K562 (cell line): ENCODE data around the gene FASN. TPM values are rescaled to one million over a fixed set of nuclear protein-coding genes. Genes with fewer than 3 reads are reported as not detected.
A peak's percentile ranks its signal among the peaks of the same experiment; 100 is the strongest.

Experiments
- CBFA2T3 ChIP-seq: fragments of 450-650 bp; IDR thresholded peaks from 2 replicates; pipeline ENCODE4 v1.6.1; 2017
- E2F3 ChIP-seq: fragments of 250-450 bp; sonication (Bioruptor Pico); IDR thresholded peaks from 2 replicates; pipeline ENCODE4 v1.4.0; 2020; ENCODE audit warnings: mild to moderate bottlenecking
- EP400 ChIP-seq: fragments of 450-650 bp; IDR thresholded peaks from 2 replicates; pipeline ENCODE4 v1.6.1; 2017; ENCODE audit warnings: antibody characterized with exemption, mild to moderate bottlenecking, moderate library complexity
- ESRRA ChIP-seq: fragments of 450-650 bp; IDR thresholded peaks from 2 replicates; pipeline ENCODE4 v1.6.1; 2014; ENCODE audit warnings: low read depth, mild to moderate bottlenecking, moderate library complexity, borderline replicate concordance
- ETS1 ChIP-seq: conservative IDR thresholded peaks from 2 replicates; pipeline ENCODE4 v1.6.1; 2011; ENCODE audit warnings: low read depth, mild to moderate bottlenecking, low read length; ENCODE audit not compliant: control insufficient read depth
- NFYB ChIP-seq: IDR thresholded peaks from 2 replicates; pipeline ENCODE4 v1.6.1; 2011; ENCODE audit warnings: mild to moderate bottlenecking, moderate library complexity; ENCODE audit not compliant: insufficient read length; ENCODE audit errors: extremely low read depth
- NRF1 ChIP-seq, 2 experiments: fragments of 450-650 bp; IDR thresholded peaks in 1 of 2; conservative IDR thresholded peaks in 1 of 2; 2 replicates each; pipeline ENCODE4 v1.6.1; 2014; ENCODE audit warnings: mild to moderate bottlenecking in 2 of 2
- PKNOX1 ChIP-seq: fragments of 450-650 bp; IDR thresholded peaks from 2 replicates; pipeline ENCODE4 v1.6.1; 2016
- POLR2AphosphoS5 ChIP-seq: IDR thresholded peaks from 2 replicates; pipeline ENCODE4 v1.6.1; 2011; ENCODE audit warnings: mild to moderate bottlenecking, low read depth, low read length, moderate library complexity; ENCODE audit not compliant: control insufficient read depth, insufficient read depth
- SMAD1 ChIP-seq: fragments of 150-350 bp; IDR thresholded peaks from 2 replicates; pipeline ENCODE4 v1.6.1; 2014; ENCODE audit warnings: low read length, low read depth; ENCODE audit not compliant: partially characterized antibody
- TAF9B ChIP-seq: fragments of 450-650 bp; IDR thresholded peaks from 2 replicates; pipeline ENCODE4 v1.6.1; 2018; ENCODE audit warnings: mild to moderate bottlenecking; ENCODE audit not compliant: partially characterized antibody
- TEAD1 ChIP-seq, 2 experiments: fragments of 450-650 bp in 1 of 2; sonication (generic) in 1 of 2; formaldehyde crosslinking; IDR thresholded peaks; 2 replicates each; pipeline versions ENCODE4 v1.4.0 to v1.8.0; 2020 to 2022; ENCODE audit warnings: mild to moderate bottlenecking in 2 of 2, missing genetic modification reagents in 1 of 2
- ZNF23 ChIP-seq: fragments of 250-450 bp; sonication (Bioruptor Pico); IDR thresholded peaks from 2 replicates; pipeline ENCODE4 v1.4.0; 2020; ENCODE audit warnings: mild to moderate bottlenecking
- ZNF644 ChIP-seq: fragments of 200-800 bp; sonication (Bioruptor generic); IDR thresholded peaks from 2 replicates; pipeline ENCODE4 v1.6.1; 2016; ENCODE audit warnings: low read depth, missing genetic modification characterization, missing compliant biosample characterization
- ZNF780A ChIP-seq: fragments of 250-450 bp; sonication (Bioruptor Pico); IDR thresholded peaks from 2 replicates; pipeline ENCODE4 v1.5.0; 2021; ENCODE audit warnings: mild to moderate bottlenecking
- ZNF830 ChIP-seq: fragments of 250-450 bp; sonication (Bioruptor Pico); IDR thresholded peaks from 2 replicates; pipeline ENCODE4 v1.5.0; 2021; ENCODE audit warnings: mild to moderate bottlenecking
- polyA plus RNA-seq, 8 experiments: library from polyadenylated mRNA; depleted of rRNA in 4 of 8; stranded (reverse) in 5 of 8; unstranded in 3 of 8; fragments of >200 nt; fragmentation: Nextera tagmentation in 2 of 8; fragmentation: Illumina TruSeq in 1 of 8; extraction: Ambion mirVana in 2 of 8; extraction: Trizol in 1 of 8; gene quantifications; 2 replicates each; pipeline versions ENCODE4 v1.2.1 to v1.2.3, GENCODE V29; 2011 to 2014; ENCODE audit warnings: inconsistent platforms in 1 of 8, missing spikeins in 1 of 8
- total RNA-seq, 7 experiments: library from RNA; depleted of rRNA in 6 of 7; stranded (reverse); fragments of >200 nt in 6 of 7; fragmentation: Illumina TruSeq in 2 of 7; extraction: Trizol in 2 of 7; gene quantifications; 2 replicates each; pipeline versions ENCODE4 v1.2.1 to v1.2.3, GENCODE V29; 2011 to 2021; ENCODE audit warnings: low replicate concordance in 1 of 7

Gene FASN
- total and polyA plus RNA-seq, 9 of the 15 experiments (the other 6 are each of a cell fraction or from before 2014, with no cell fraction given): 0.15 to 663 (median 49.9) TPM

- TF ChIP-seq ZNF23 (CRISPR knock-in tag): no peak
- TF ChIP-seq TAF9B: no peak
- peak; percentile 93 for TF ChIP-seq EP400
- no peak for TF ChIP-seq ZNF644 (tag)
- TF ChIP-seq ZNF830 (CRISPR knock-in tag): no peak
- 0 out of 2 replicates have a peak, but pooled peaks have one; percentile 54 for TF ChIP-seq E2F3 (CRISPR knock-in tag)
- peak; percentile 23; the same call in 1 of the 2 replicates for TF ChIP-seq ETS1
- peak; percentile 30; the same call in 1 of the 2 replicates for TF ChIP-seq ESRRA
- TF ChIP-seq NRF1 (conservative IDR thresholded peaks at IDR 0.05 in 1 of 2, IDR thresholded peaks at IDR 0.05 in 1 of 2): no peak
- TF ChIP-seq CBFA2T3: no peak
- TF ChIP-seq NFYB: no peak
- TF ChIP-seq ZNF780A (CRISPR knock-in tag): no peak
- TF ChIP-seq SMAD1: peak; percentile 42
- no peak for TF ChIP-seq TEAD1 (CRISPR knock-in tag; IDR thresholded peaks at IDR 0.05)
- peak; percentile 26; the same call in 1 of the 2 replicates for TF ChIP-seq POLR2AphosphoS5
- TF ChIP-seq PKNOX1: no peak
Observed at GRCh38 chr17:82031885-82032627, 66.0 kb downstream of the FASN start (continued).
